C4-2B (cell line): ENCODE data around the gene CD164L2.
"Not testable (repeated sequence)": the region's sequence is repeated elsewhere in the genome, so short reads cannot be mapped to it uniquely, and the experiment has no call there.

ENCODE experiments used
- H3K27ac ChIP-seq: fragments of 450-650 bp; 2 replicates; pipeline ENCODE4 v1.5.1; 2017
- ZFX ChIP-seq: fragments of 450-650 bp; IDR thresholded peaks from 2 replicates; pipeline ENCODE4 v1.6.1; 2017
- TF ChIP-seq, protein P1 (sequence below): fragments of 450-650 bp; conservative IDR thresholded peaks from 2 replicates; pipeline ENCODE4 v1.5.1; 2017; ENCODE audit warnings: mild to moderate bottlenecking

Gene CD164L2

GRCh38 chr1:27412502-27412901 lies 29.4 kb upstream of the CD164L2 start:
- no peak overlapping the region for H3K27ac ChIP-seq
- TF ChIP-seq ZFX, result no peak
- TF ChIP-seq, protein P1, sequence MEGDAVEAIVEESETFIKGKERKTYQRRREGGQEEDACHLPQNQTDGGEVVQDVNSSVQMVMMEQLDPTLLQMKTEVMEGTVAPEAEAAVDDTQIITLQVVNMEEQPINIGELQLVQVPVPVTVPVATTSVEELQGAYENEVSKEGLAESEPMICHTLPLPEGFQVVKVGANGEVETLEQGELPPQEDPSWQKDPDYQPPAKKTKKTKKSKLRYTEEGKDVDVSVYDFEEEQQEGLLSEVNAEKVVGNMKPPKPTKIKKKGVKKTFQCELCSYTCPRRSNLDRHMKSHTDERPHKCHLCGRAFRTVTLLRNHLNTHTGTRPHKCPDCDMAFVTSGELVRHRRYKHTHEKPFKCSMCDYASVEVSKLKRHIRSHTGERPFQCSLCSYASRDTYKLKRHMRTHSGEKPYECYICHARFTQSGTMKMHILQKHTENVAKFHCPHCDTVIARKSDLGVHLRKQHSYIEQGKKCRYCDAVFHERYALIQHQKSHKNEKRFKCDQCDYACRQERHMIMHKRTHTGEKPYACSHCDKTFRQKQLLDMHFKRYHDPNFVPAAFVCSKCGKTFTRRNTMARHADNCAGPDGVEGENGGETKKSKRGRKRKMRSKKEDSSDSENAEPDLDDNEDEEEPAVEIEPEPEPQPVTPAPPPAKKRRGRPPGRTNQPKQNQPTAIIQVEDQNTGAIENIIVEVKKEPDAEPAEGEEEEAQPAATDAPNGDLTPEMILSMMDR, result no peak

- TF ChIP-seq, protein P1, result no peak
- TF ChIP-seq ZFX, result no peak
- no peak overlapping the region for H3K27ac ChIP-seq
Measured at GRCh38 chr1:27410709-27411108, 27.6 kb upstream of the CD164L2 start.

DNA sequence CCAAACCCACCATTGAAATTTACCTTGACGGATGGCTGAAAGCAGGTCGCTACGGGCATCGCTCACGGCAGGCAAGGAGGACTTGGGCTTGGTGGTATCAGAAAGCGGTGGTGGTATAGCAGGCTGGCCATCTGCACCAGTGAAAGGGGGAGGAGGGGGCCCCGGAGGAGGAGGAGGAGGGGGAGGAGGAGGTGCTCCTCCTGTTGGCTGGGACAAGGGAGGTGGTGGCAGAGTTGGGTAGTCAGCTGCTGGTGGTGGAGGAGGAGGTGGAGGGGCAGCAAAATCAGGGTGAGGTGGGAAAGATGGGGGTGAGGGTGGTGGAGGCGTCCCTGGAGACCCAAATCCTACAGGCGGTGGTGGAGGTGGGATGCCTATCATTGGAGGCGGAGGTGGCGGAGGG lies 26.5 kb upstream of the CD164L2 start:
- no peak overlapping the region for H3K27ac ChIP-seq
- TF ChIP-seq, protein P1, result no peak
- no peak for TF ChIP-seq ZFX

GRCh38 chr1:27408151-27408550 lies 25.0 kb upstream of the CD164L2 start:
- no peak overlapping the region for H3K27ac ChIP-seq
- TF ChIP-seq, protein P1, result no peak
- TF ChIP-seq ZFX, result no peak

DNA sequence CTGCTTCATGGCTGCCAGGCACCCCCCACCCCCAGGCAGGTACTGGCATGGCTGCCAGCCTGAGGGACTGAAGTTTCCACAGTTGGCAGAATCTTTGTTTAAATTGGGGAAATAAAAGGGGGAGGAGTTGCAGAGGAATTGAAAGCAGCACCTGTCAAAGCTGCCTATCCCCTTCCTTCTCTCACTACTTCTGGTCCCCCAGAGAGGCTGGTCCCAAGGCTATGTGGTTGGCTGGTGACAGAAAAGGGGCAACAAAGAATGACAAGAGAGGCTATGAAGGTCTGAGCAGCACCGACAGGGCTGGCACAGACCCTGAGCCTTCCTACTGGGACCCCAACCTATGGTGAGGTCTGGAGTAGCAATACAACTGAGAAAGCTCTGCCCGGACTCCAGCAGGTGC lies 23.7 kb upstream of the CD164L2 start:
- H3K27ac ChIP-seq, result not testable (repeated sequence)

DNA sequence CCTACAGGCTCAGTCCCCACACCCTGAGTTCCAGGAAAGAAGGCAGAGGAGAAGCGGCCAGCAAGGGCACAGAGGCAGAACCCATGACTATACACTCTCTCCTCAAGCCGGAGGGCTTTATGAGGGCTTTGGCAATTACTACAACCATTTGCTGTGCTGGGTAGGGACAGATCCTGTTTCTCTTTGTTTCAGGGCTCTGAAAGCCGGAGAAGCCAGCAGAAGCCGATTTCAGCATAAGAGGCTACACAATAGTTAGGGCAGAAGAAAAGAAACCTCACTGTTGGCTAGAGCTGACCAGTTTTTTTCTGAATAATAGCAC lies 23.2 kb upstream of the CD164L2 start:
- TF ChIP-seq ZFX, result no peak
- TF ChIP-seq, protein P1, result no peak
- no peak overlapping the region for H3K27ac ChIP-seq

GRCh38 chr1:27405598-27406361 lies 22.6 kb upstream of the CD164L2 start:
- not testable (repeated sequence) for H3K27ac ChIP-seq

DNA sequence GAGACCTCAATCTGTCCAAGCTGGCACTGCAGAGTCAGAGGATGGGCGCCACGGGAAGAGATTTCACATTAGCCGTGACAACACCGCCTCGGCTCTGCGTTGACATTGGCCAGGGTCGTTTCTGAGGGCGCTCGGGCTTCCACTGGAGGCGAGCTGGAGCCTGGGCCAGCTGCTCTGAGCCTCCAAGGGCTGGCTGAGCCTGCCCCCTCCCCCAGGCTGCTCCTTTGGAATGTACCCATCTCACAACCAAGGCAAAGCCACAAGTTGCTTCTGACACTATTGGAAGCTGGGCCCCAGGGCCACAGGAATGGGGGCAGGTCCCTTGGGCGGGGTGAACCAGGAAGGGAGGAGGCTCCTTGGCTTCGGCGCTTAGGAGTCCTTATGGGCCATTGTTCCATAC lies 21.9 kb upstream of the CD164L2 start:
- no peak overlapping the region for H3K27ac ChIP-seq
- TF ChIP-seq, protein P1, result no peak
- TF ChIP-seq ZFX, result no peak
